ENCODE results near the gene ACAT1. TPM values are rescaled to one million over a fixed set of nuclear protein-coding genes. Genes with fewer than 3 reads are reported as not detected.

The ACAT1 gene
- total RNA-seq, 1 experiment from 2014 or later, result 31.4 TPM

- Mint-ChIP-seq H3K36me3 (peaks cover 53% of the 10 kb centered on the region), H3K9me3 (no peaks in the 10 kb centered on the region), H3K27me3 (ENCODE audit: low read depth) (no peaks in the 10 kb centered on the region), H3K27ac (no peak overlapping the region), H3K4me1 (no peaks in the 10 kb centered on the region), H3K4me3 (no peak overlapping the region)
- CTCF ChIA-PET, result no interaction called here
- ATAC-seq (no peak), DNase-seq (ENCODE audit: low spot score) (no peak)
- POLR2A ChIA-PET, result no interaction called here
- TF ChIP-seq ATF3 (CRISPR knock-in tag; conservative IDR thresholded peaks at IDR 0.05) (no peak), ATF2 (CRISPR knock-in tag; IDR thresholded peaks at IDR 0.05; ENCODE audit: borderline replicate concordance, low read depth) (no peak), AFF4 (CRISPR knock-in tag; IDR thresholded peaks at IDR 0.05; ENCODE audit: borderline replicate concordance) (no peak), NR1H2 (CRISPR knock-in tag; IDR thresholded peaks at IDR 0.05) (no peak), FOXP1 (CRISPR knock-in tag; IDR thresholded peaks at IDR 0.05; ENCODE audit: borderline replicate concordance) (no peak), MLX (CRISPR knock-in tag; IDR thresholded peaks at IDR 0.05) (no peak), FOXP4 (CRISPR knock-in tag; IDR thresholded peaks at IDR 0.05) (no peak), STAT6 (CRISPR knock-in tag; conservative IDR thresholded peaks at IDR 0.05; ENCODE audit: low read depth) (no peak), ARID4B (CRISPR knock-in tag; IDR thresholded peaks at IDR 0.05; ENCODE audit: borderline replicate concordance) (no peak)
These were observed 46.3 kb downstream of the ACAT1 start for GRCh38 chr11:108167624-108168023.
